ENCODE results near the gene COX14. TPM values are rescaled to one million over a fixed set of nuclear protein-coding genes. Genes with fewer than 3 reads are reported as not detected.

The COX14 gene
- total RNA-seq, 1 donor from 2014 or later, result 19.8 TPM

GRCh38 chr12:50101663-50102062 is 10.4 kb upstream of the COX14 start:
- H3K9me3 ChIP-seq, result no peaks in the 10 kb centered on the region
- H3K27ac ChIP-seq, result no peak overlapping the region
- peaks cover 6% of the 10 kb centered on the region in 2 donors for H3K4me1 ChIP-seq
- peaks cover 36 to 46% of the 10 kb centered on the region in 2 donors for H3K36me3 ChIP-seq
- no peak overlapping the region for H3K4me3 ChIP-seq
- intact Hi-C loops (cut with DNase I), result no loop called here
- no peak for DNase-seq (ENCODE audit: low spot score in 2 of 2)
- H3K27me3 ChIP-seq, result no peaks in the 10 kb centered on the region
- TF ChIP-seq, protein P1, sequence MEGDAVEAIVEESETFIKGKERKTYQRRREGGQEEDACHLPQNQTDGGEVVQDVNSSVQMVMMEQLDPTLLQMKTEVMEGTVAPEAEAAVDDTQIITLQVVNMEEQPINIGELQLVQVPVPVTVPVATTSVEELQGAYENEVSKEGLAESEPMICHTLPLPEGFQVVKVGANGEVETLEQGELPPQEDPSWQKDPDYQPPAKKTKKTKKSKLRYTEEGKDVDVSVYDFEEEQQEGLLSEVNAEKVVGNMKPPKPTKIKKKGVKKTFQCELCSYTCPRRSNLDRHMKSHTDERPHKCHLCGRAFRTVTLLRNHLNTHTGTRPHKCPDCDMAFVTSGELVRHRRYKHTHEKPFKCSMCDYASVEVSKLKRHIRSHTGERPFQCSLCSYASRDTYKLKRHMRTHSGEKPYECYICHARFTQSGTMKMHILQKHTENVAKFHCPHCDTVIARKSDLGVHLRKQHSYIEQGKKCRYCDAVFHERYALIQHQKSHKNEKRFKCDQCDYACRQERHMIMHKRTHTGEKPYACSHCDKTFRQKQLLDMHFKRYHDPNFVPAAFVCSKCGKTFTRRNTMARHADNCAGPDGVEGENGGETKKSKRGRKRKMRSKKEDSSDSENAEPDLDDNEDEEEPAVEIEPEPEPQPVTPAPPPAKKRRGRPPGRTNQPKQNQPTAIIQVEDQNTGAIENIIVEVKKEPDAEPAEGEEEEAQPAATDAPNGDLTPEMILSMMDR (IDR thresholded peaks at IDR 0.05), result peak in 2 of 3 experiments; percentile 34 to 39

DNA sequence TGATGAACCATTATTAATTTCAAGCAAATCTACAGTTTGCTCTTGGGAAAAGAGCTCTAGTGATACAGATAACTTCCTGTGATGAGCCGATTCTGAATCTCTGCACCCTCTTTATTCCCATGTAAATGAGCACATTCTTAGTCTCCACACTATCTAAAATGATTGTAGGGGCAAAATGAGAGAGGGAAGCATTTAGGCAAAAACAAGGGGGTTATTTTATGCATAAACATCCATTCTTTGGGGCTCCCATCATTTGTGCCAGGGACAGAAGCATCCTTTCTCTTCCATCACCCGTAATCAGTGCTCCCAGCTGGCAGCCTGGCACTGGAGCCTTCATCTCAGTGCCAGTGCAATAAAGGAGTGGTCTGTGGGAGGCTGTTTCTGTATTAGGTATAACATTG is 9.9 kb upstream of the COX14 start:
- TF ChIP-seq, protein P1 (IDR thresholded peaks at IDR 0.05), result no peak
- peaks cover 31 to 41% of the 10 kb centered on the region in 2 donors for H3K36me3 ChIP-seq
- H3K9me3 ChIP-seq, result no peaks in the 10 kb centered on the region
- no peaks in the 10 kb centered on the region for H3K27me3 ChIP-seq
- H3K27ac ChIP-seq, result peak overlapping the region in 1 of 2 donors; percentile 5
- H3K4me1 ChIP-seq, result peaks cover 6% of the 10 kb centered on the region in 2 donors
- H3K4me3 ChIP-seq, result no peak overlapping the region
- intact Hi-C loops (cut with DNase I), result no loop called here
- DNase-seq (ENCODE audit: low spot score in 2 of 2), result no peak

- peaks cover 24 to 35% of the 10 kb centered on the region in 2 donors for H3K36me3 ChIP-seq
- no peaks in the 10 kb centered on the region for H3K9me3 ChIP-seq
- intact Hi-C loops (cut with DNase I), result no loop called here
- peaks cover 6% of the 10 kb centered on the region in 2 donors for H3K4me1 ChIP-seq
- no peak for DNase-seq (ENCODE audit: low spot score in 2 of 2)
- peak overlapping the region in 1 of 2 donors; percentile 5 for H3K27ac ChIP-seq
- no peaks in the 10 kb centered on the region for H3K27me3 ChIP-seq
- H3K4me3 ChIP-seq, result no peak overlapping the region
- TF ChIP-seq, protein P1 (IDR thresholded peaks at IDR 0.05), result no peak
These were observed 9.3 kb upstream of the COX14 start for GRCh38 chr12:50102646-50103309.

DNA sequence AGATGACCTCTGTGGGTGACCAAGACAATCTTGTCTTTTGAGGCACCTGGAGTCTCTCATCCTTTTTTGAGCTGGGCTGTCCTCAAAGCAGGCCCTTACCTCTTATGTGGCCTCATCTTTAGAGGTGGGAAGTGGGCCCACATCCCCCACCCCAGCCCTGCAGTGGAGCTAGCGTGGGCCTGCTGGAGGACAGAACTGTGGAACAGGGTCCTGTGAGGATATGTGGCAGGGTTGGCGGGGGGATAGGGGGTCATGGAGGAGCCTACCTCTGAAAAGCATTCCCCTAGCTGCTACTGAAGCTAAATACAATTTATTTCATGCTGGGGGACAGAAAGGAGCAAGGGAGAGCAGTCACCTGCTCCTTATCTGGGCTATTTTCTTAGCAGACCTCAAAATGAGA is 8.7 kb upstream of the COX14 start:
- TF ChIP-seq, protein P1 (IDR thresholded peaks at IDR 0.05), result no peak
- H3K4me1 ChIP-seq, result peaks cover 6% of the 10 kb centered on the region in 2 donors
- H3K27me3 ChIP-seq, result no peaks in the 10 kb centered on the region
- no peak overlapping the region for H3K4me3 ChIP-seq
- intact Hi-C loops (cut with DNase I), result no loop called here
- H3K27ac ChIP-seq, result no peak overlapping the region
- no peaks in the 10 kb centered on the region for H3K9me3 ChIP-seq
- H3K36me3 ChIP-seq, result peaks cover 19 to 29% of the 10 kb centered on the region in 2 donors
- no peak for DNase-seq (ENCODE audit: low spot score in 2 of 2)

- Histone ChIP-seq H3K4me1 (peaks cover 6% of the 10 kb centered on the region in 2 donors), H3K4me3 (no peak within 1 kb of the TSS), H3K27me3 (no peaks in the 10 kb centered on the region), H3K36me3 (peaks cover 14 to 24% of the 10 kb centered on the region in 2 donors), H3K9me3 (no peaks in the 10 kb centered on the region), H3K27ac (peak within 1 kb of the TSS in 1 of 2 donors; percentile 5)
- TF ChIP-seq, protein P1 (IDR thresholded peaks at IDR 0.05), result peak in 1 of 3 experiments; percentile 5
- intact Hi-C loops (cut with DNase I), result no loop called here
- peak in 1 of 2 donors; percentile 74 for DNase-seq (ENCODE audit: low spot score in 2 of 2)
These were observed 8.2 kb upstream of the COX14 start, which contains the start of gene GPD1 for GRCh38 chr12:50103767-50104321. Gene GPD1 (plus strand): TSS chr12:50104008. CDS start chr12:50104051, 43 bp downstream.

Measured in ascending aorta (tissue), 2 donors.